Pancreas (tissue), 10 donors: ENCODE results near the gene TMEM207. TPM values are rescaled to one million over a fixed set of nuclear protein-coding genes. Genes with fewer than 3 reads are reported as not detected.

Source experiments
- ATAC-seq, 4 donors: fragments of 200-7000 bp; cut with Tn5 transposase; one replicate each; pipeline versions ENCODE4 v1.8.0 to v1.9.1; 2020; ENCODE audit warnings: mild to moderate bottlenecking in 4 of 4, moderate library complexity in 4 of 4
- DNase-seq, 6 donors: peaks; one replicate each; pipeline ENCODE4 v3.0.0-alpha.2; 2020
- FAIRE-seq: peaks from 2 replicates; lab custom pipeline; 2012; peaks lifted over from hg19 to GRCh38; lab: Jason Lieb, UNC
- H3K27ac ChIP-seq, 4 donors: fragments of 200-600 bp; sonication (generic); 1 replicate in 3 of 4; 2 replicates in 1 of 4; pipeline versions ENCODE4 v1.5.0 to v1.8.0; 2020
- H3K27me3 ChIP-seq, 4 donors: fragments of 200-600 bp; one replicate each; pipeline ENCODE4 v1.8.0; 2021
- H3K36me3 ChIP-seq, 3 donors: fragments of 200-600 bp; sonication (generic) in 1 of 3; one replicate each; pipeline versions ENCODE4 v1.5.0 to v1.8.0; 2020 to 2021
- H3K4me1 ChIP-seq, 3 donors: fragments of 200-600 bp; one replicate each; pipeline ENCODE4 v1.8.0; 2021
- H3K4me3 ChIP-seq, 4 donors: fragments of 200-600 bp; sonication (generic) in 2 of 4; one replicate each; pipeline versions ENCODE4 v1.5.0 to v1.8.0; 2020 to 2021
- H3K9me3 ChIP-seq, 4 donors: fragments of 200-600 bp; one replicate each; pipeline ENCODE4 v1.8.0; 2021
- CTCF ChIP-seq, 4 donors: fragments of 200-600 bp; sonication (generic) in 3 of 4; IDR thresholded peaks; one replicate each; pipeline versions ENCODE4 v1.5.0 to v1.8.0; 2021; ENCODE audit warnings: antibody characterized with exemption in 4 of 4
- WGBS, 2 donors: extraction: QIAGEN DNeasy Blood & Tissue Kit; methylation state at CpG; one replicate each; pipeline ENCODE4 v1.1.7; 2013; 5-methylcytosine and 5-hydroxymethylcytosine counted together
- intact Hi-C, 3 donors: fragments of 100-400 bp; cut with DNase I; formaldehyde crosslinking; loops; one replicate each; pipeline versions ENCODE4 v1.11.1 to v1.14.2; 2022
- polyA plus RNA-seq, 2 donors: library from polyadenylated mRNA; stranded (reverse); fragments of 200-250 nt; gene quantifications; one replicate each; pipeline ENCODE4 v1.2.3, GENCODE V29; 2013
- total RNA-seq, 6 donors: library from RNA; stranded (reverse); fragmentation: NEBNext Ultra II Directional in 4 of 6; extraction: Animal tissue kit (Norgen Biotek cat#: 25700) in 4 of 6; gene quantifications; one replicate each; pipeline versions ENCODE4 v1.2.1 to v1.2.4, GENCODE V29; 2021 to 2023
- donor health status: healthy with polysubstance abuse.
- donor health status: DM: no; HTN: no; CAD: no; lungs with moderate emphysema.
- donor health status: DM: no; HTN: no; CAD: no.
- donor health status: control.
- donor health status: control.
- donor health status: Bipolar disorder and iron deficiency.
- donor health status: DM: yes; HTN: yes; CAD: no.
- donor health status: DM: no; HTN: no; CAD: no.
- donor health status: DM: no; HTN: no; CAD: no.
- donor health status: DM: yes; HTN: yes; CAD: no.

TMEM207 gene
- total and polyA plus RNA-seq, 8 donors: not detected

GRCh38 chr3:190424478-190425439 is 24.9 kb downstream of the TMEM207 start:
- ATAC-seq: peak; percentile 95 to 99 (median 96)
- no peaks in the 10 kb centered on the region for H3K9me3 ChIP-seq
- no peaks in the 10 kb centered on the region for H3K4me1 ChIP-seq
- WGBS, 2 donors: 13 to 15% methylated on average over 16 of the region's 16 CpGs
- H3K27me3 ChIP-seq: no peaks in the 10 kb centered on the region
- DNase-seq: peak; percentile 59 to 80 (median 71)
- peak; percentile 54 for FAIRE-seq
- TF ChIP-seq CTCF (IDR thresholded peaks at IDR 0.05): peak; percentile 31 to 56 (median 54)
- H3K4me3 ChIP-seq: no peak overlapping the region
- no peak overlapping the region for H3K27ac ChIP-seq
- intact Hi-C loops: no loop called here
- H3K36me3 ChIP-seq: no peaks in the 10 kb centered on the region

- DNase-seq: no peak
- TF ChIP-seq CTCF (IDR thresholded peaks at IDR 0.05): no peak
- Histone ChIP-seq H3K9me3 (no peaks in the 10 kb centered on the region), H3K4me3 (no peak overlapping the region), H3K27me3 (no peaks in the 10 kb centered on the region), H3K4me1 (no peaks in the 10 kb centered on the region), H3K27ac (no peak overlapping the region), H3K36me3 (no peaks in the 10 kb centered on the region)
- no peak for FAIRE-seq
- intact Hi-C loops: no loop called here
- 44 to 50% methylated on average over 2 of the region's 2 CpGs for WGBS, 2 donors
- ATAC-seq: peak in 3 of 4 donors; percentile 5 to 29 (median 10)
Observed at GRCh38 chr3:190424108-190424477, 25.6 kb downstream of the TMEM207 start.

- Histone ChIP-seq H3K4me1 (no peaks in the 10 kb centered on the region), H3K27ac (no peak overlapping the region), H3K36me3 (no peaks in the 10 kb centered on the region), H3K9me3 (no peaks in the 10 kb centered on the region), H3K27me3 (peaks cover 0 to 10% (median 0%) of the 10 kb centered on the region in 4 donors), H3K4me3 (no peak overlapping the region)
- no peak for FAIRE-seq
- no peak for ATAC-seq
- WGBS, 2 donors: 75 to 79% methylated on average over 3 of the region's 3 CpGs
- no peak for DNase-seq
- TF ChIP-seq CTCF (IDR thresholded peaks at IDR 0.05): no peak
- intact Hi-C loops: no loop called here
Observed at GRCh38 chr3:190414297-190414696, 35.4 kb downstream of the TMEM207 start.

GRCh38 chr3:190404715-190405114 is 45.0 kb downstream of the TMEM207 start:
- H3K4me1 ChIP-seq: no peaks in the 10 kb centered on the region
- no peak for TF ChIP-seq CTCF (IDR thresholded peaks at IDR 0.05)
- intact Hi-C loops: no loop called here
- ATAC-seq (no peak), DNase-seq (no peak), FAIRE-seq (no peak)
- H3K9me3 ChIP-seq: no peaks in the 10 kb centered on the region
- peaks cover 0 to 4% (median 0%) of the 10 kb centered on the region in 4 donors for H3K27me3 ChIP-seq
- WGBS, 2 donors: 88 to 89% methylated on average over 8 of the region's 8 CpGs
- H3K36me3 ChIP-seq: no peaks in the 10 kb centered on the region
- no peak overlapping the region for H3K27ac ChIP-seq
- no peak overlapping the region for H3K4me3 ChIP-seq

GRCh38 chr3:190401963-190402362 is 47.7 kb downstream of the TMEM207 start:
- Histone ChIP-seq H3K27me3 (no peaks in the 10 kb centered on the region), H3K4me1 (no peaks in the 10 kb centered on the region), H3K9me3 (no peaks in the 10 kb centered on the region), H3K27ac (no peak overlapping the region), H3K36me3 (no peaks in the 10 kb centered on the region), H3K4me3 (no peak overlapping the region)
- DNase-seq: no peak
- intact Hi-C loops: no loop called here
- no peak for TF ChIP-seq CTCF (IDR thresholded peaks at IDR 0.05)
- no peak for ATAC-seq
- FAIRE-seq: no peak
- 61 to 64% methylated on average over 4 of the region's 4 CpGs for WGBS, 2 donors
